Activated T-cell treated with anti-CD3 and anti-CD28 coated beads, Interleukin-2, amount 50 U/mL, for 4 hours (primary cell): ENCODE results near the gene ZNF804B. TPM values are rescaled to one million over a fixed set of nuclear protein-coding genes. Genes with fewer than 3 reads are reported as not detected.
"Not testable (repeated sequence)": the region's sequence is repeated elsewhere in the genome, so short reads cannot be mapped to it uniquely, and the experiment has no call there.

Experiments used
- ATAC-seq, 2 donors: fragments of 200-7000 bp; cut with Tn5 transposase; one replicate each; pipeline ENCODE4 v1.10.0; 2021
- DNase-seq: peaks from one replicate; pipeline ENCODE4 v3.0.0-alpha.2; 2020
- H3K27me3 Mint-ChIP-seq: one replicate; pipeline ENCODE4 v1.8.0; 2021; ENCODE audit warnings: low read depth, mixed read lengths
- H3K36me3 Mint-ChIP-seq: one replicate; pipeline ENCODE4 v1.8.0; 2022; ENCODE audit warnings: mixed read lengths; ENCODE audit not compliant: insufficient read depth
- H3K4me1 Mint-ChIP-seq: one replicate; pipeline ENCODE4 v1.8.0; 2021; ENCODE audit warnings: low read depth, mixed read lengths
- H3K4me3 Mint-ChIP-seq: one replicate; pipeline ENCODE4 v1.8.0; 2021; ENCODE audit warnings: mild to moderate bottlenecking, moderate library complexity, mixed read lengths
- H3K9me3 Mint-ChIP-seq: one replicate; pipeline ENCODE4 v1.8.0; 2021; ENCODE audit warnings: mixed read lengths
- total RNA-seq, 3 donors: library from RNA; stranded (reverse); gene quantifications; one replicate each; pipeline ENCODE4 v1.2.1, GENCODE V29; 2021

Gene ZNF804B
- total RNA-seq, 3 donors from 2014 or later: not detected

- Mint-ChIP-seq H3K27me3 (no peaks in the 10 kb centered on the region), H3K4me1 (no peaks in the 10 kb centered on the region), H3K9me3 (no peaks in the 10 kb centered on the region), H3K36me3 (no peaks in the 10 kb centered on the region), H3K4me3 (no peak overlapping the region)
- ATAC-seq: no peak
- DNase-seq: no peak
These were observed 370.3 kb downstream of the ZNF804B start for GRCh38 chr7:89129600-89130375.

- no peaks in the 10 kb centered on the region for H3K36me3 Mint-ChIP-seq
- no peak overlapping the region for H3K4me3 Mint-ChIP-seq
- ATAC-seq (no peak), DNase-seq (no peak)
- no peaks in the 10 kb centered on the region for H3K27me3 Mint-ChIP-seq
- peaks cover under 1% of the 10 kb centered on the region for H3K9me3 Mint-ChIP-seq
- no peaks in the 10 kb centered on the region for H3K4me1 Mint-ChIP-seq
These were observed 373.9 kb downstream of the ZNF804B start for GRCh38 chr7:89133357-89133756.

GRCh38 chr7:89133819-89134218 lies 374.3 kb downstream of the ZNF804B start:
- H3K36me3 Mint-ChIP-seq: no peaks in the 10 kb centered on the region
- no peaks in the 10 kb centered on the region for H3K4me1 Mint-ChIP-seq
- H3K4me3 Mint-ChIP-seq: no peak overlapping the region
- H3K27me3 Mint-ChIP-seq: no peaks in the 10 kb centered on the region
- H3K9me3 Mint-ChIP-seq: peaks cover 5% of the 10 kb centered on the region
- ATAC-seq: no peak
- DNase-seq: no peak

GRCh38 chr7:89145801-89146200 lies 386.3 kb downstream of the ZNF804B start:
- no peak overlapping the region for H3K4me3 Mint-ChIP-seq
- DNase-seq (no peak), ATAC-seq (no peak)
- no peaks in the 10 kb centered on the region for H3K36me3 Mint-ChIP-seq
- H3K27me3 Mint-ChIP-seq: no peaks in the 10 kb centered on the region
- no peaks in the 10 kb centered on the region for H3K4me1 Mint-ChIP-seq
- H3K9me3 Mint-ChIP-seq: peaks cover 8% of the 10 kb centered on the region

- H3K4me1 Mint-ChIP-seq: no peaks in the 10 kb centered on the region
- peaks cover 4% of the 10 kb centered on the region for H3K9me3 Mint-ChIP-seq
- no peak for ATAC-seq
- H3K4me3 Mint-ChIP-seq: no peak overlapping the region
- DNase-seq: no peak
- H3K36me3 Mint-ChIP-seq: no peaks in the 10 kb centered on the region
- no peaks in the 10 kb centered on the region for H3K27me3 Mint-ChIP-seq
These were observed 400.6 kb downstream of the ZNF804B start for GRCh38 chr7:89160107-89160506.

- no peaks in the 10 kb centered on the region for H3K27me3 Mint-ChIP-seq
- peaks cover 4% of the 10 kb centered on the region for H3K9me3 Mint-ChIP-seq
- no peaks in the 10 kb centered on the region for H3K36me3 Mint-ChIP-seq
- no peak for ATAC-seq
- no peak for DNase-seq
- H3K4me3 Mint-ChIP-seq: no peak overlapping the region
- H3K4me1 Mint-ChIP-seq: no peaks in the 10 kb centered on the region
These were observed 405.9 kb downstream of the ZNF804B start for GRCh38 chr7:89165421-89165820.

- no peaks in the 10 kb centered on the region for H3K27me3 Mint-ChIP-seq
- DNase-seq (no peak), ATAC-seq (no peak)
- H3K4me1 Mint-ChIP-seq: no peaks in the 10 kb centered on the region
- H3K4me3 Mint-ChIP-seq: no peak overlapping the region
- H3K9me3 Mint-ChIP-seq: peaks cover 11% of the 10 kb centered on the region
- no peaks in the 10 kb centered on the region for H3K36me3 Mint-ChIP-seq
These were observed 411.1 kb downstream of the ZNF804B start for GRCh38 chr7:89170628-89171027.

- no peaks in the 10 kb centered on the region for H3K4me1 Mint-ChIP-seq
- H3K4me3 Mint-ChIP-seq: no peak overlapping the region
- H3K36me3 Mint-ChIP-seq: no peaks in the 10 kb centered on the region
- no peaks in the 10 kb centered on the region for H3K27me3 Mint-ChIP-seq
- DNase-seq (no peak), ATAC-seq (no peak)
- peaks cover 20% of the 10 kb centered on the region for H3K9me3 Mint-ChIP-seq
These were observed 422.6 kb downstream of the ZNF804B start for GRCh38 chr7:89182116-89182515.

- Mint-ChIP-seq H3K9me3 (peaks cover 11% of the 10 kb centered on the region), H3K36me3 (no peaks in the 10 kb centered on the region), H3K4me1 (no peaks in the 10 kb centered on the region), H3K4me3 (no peak overlapping the region), H3K27me3 (no peaks in the 10 kb centered on the region)
- DNase-seq (no peak), ATAC-seq (no peak)
These were observed 424.2 kb downstream of the ZNF804B start for GRCh38 chr7:89183712-89184111.

- no peak overlapping the region for H3K4me3 Mint-ChIP-seq
- H3K4me1 Mint-ChIP-seq: no peaks in the 10 kb centered on the region
- ATAC-seq: no peak
- no peaks in the 10 kb centered on the region for H3K36me3 Mint-ChIP-seq
- peaks cover 4% of the 10 kb centered on the region for H3K9me3 Mint-ChIP-seq
- no peak for DNase-seq
- no peaks in the 10 kb centered on the region for H3K27me3 Mint-ChIP-seq
These were observed 441.3 kb downstream of the ZNF804B start for GRCh38 chr7:89200758-89201157.

- DNase-seq: no peak
- Mint-ChIP-seq H3K9me3 (peaks cover 3% of the 10 kb centered on the region), H3K36me3 (no peaks in the 10 kb centered on the region), H3K27me3 (no peaks in the 10 kb centered on the region), H3K4me3 (no peak overlapping the region), H3K4me1 (no peaks in the 10 kb centered on the region)
- no peak for ATAC-seq
These were observed 464.4 kb downstream of the ZNF804B start for GRCh38 chr7:89223900-89224395.

GRCh38 chr7:89228688-89229171 lies 469.2 kb downstream of the ZNF804B start:
- H3K4me3 Mint-ChIP-seq, H3K27me3 Mint-ChIP-seq, H3K4me1 Mint-ChIP-seq, H3K9me3 Mint-ChIP-seq, DNase-seq, ATAC-seq, H3K36me3 Mint-ChIP-seq: not testable (repeated sequence)

GRCh38 chr7:89238156-89238555 lies 478.7 kb downstream of the ZNF804B start:
- no peak for ATAC-seq
- Mint-ChIP-seq H3K36me3 (no peaks in the 10 kb centered on the region), H3K9me3 (peaks cover 3% of the 10 kb centered on the region), H3K4me1 (no peaks in the 10 kb centered on the region), H3K27me3 (no peaks in the 10 kb centered on the region), H3K4me3 (no peak overlapping the region)
- DNase-seq: no peak

- Mint-ChIP-seq H3K4me1 (no peaks in the 10 kb centered on the region), H3K9me3 (peaks cover 8% of the 10 kb centered on the region), H3K4me3 (no peak overlapping the region), H3K27me3 (no peaks in the 10 kb centered on the region), H3K36me3 (no peaks in the 10 kb centered on the region)
- ATAC-seq (no peak), DNase-seq (no peak)
These were observed 486.7 kb downstream of the ZNF804B start for GRCh38 chr7:89246196-89246595.

- Mint-ChIP-seq H3K4me3 (no peak overlapping the region), H3K9me3 (peaks cover 13% of the 10 kb centered on the region), H3K27me3 (no peaks in the 10 kb centered on the region), H3K4me1 (no peaks in the 10 kb centered on the region), H3K36me3 (no peaks in the 10 kb centered on the region)
- DNase-seq (no peak), ATAC-seq (no peak)
These were observed 487.7 kb downstream of the ZNF804B start for GRCh38 chr7:89247207-89247606.
